Femur (tissue), 1 donor: Measurements from ENCODE around the gene IL13RA1.
"Not testable (repeated sequence)": the region's sequence is repeated elsewhere in the genome, so short reads cannot be mapped to it uniquely, and the experiment has no call there.

Experiments used
- DNase-seq: peaks from one replicate; pipeline ENCODE4 v3.0.0-alpha.2; 2017

The IL13RA1 gene

GRCh38 chrX:118729042-118729652, 1.7 kb downstream of the IL13RA1 start:
- no peak for DNase-seq

GRCh38 chrX:118730500-118731247, 3.3 kb downstream of the IL13RA1 start:
- no peak for DNase-seq

GRCh38 chrX:118732551-118732950, 5.1 kb downstream of the IL13RA1 start:
- DNase-seq = not testable (repeated sequence)

- DNase-seq = no peak
Observed at GRCh38 chrX:118734909-118735308, 7.5 kb downstream of the IL13RA1 start.

- DNase-seq = no peak
Observed at GRCh38 chrX:118736394-118737010, 9.1 kb downstream of the IL13RA1 start.

- no peak for DNase-seq
Observed at GRCh38 chrX:118739577-118739976, 12.2 kb downstream of the IL13RA1 start.

GRCh38 chrX:118740276-118740889, 13.0 kb downstream of the IL13RA1 start:
- DNase-seq = no peak

- no peak for DNase-seq
Observed at GRCh38 chrX:118742176-118742575, 14.8 kb downstream of the IL13RA1 start.

- no peak for DNase-seq
Observed at GRCh38 chrX:118745570-118745969, 18.2 kb downstream of the IL13RA1 start.

GRCh38 chrX:118751950-118752783, 24.8 kb downstream of the IL13RA1 start:
- DNase-seq = no peak

GRCh38 chrX:118755633-118756032, 28.2 kb downstream of the IL13RA1 start:
- DNase-seq = no peak

GRCh38 chrX:118756101-118756500, 28.7 kb downstream of the IL13RA1 start:
- no peak for DNase-seq

- no peak for DNase-seq
Observed at GRCh38 chrX:118758511-118758910, 31.1 kb downstream of the IL13RA1 start.

GRCh38 chrX:118760025-118760424, 32.6 kb downstream of the IL13RA1 start:
- DNase-seq = no peak

GRCh38 chrX:118761939-118762707, 34.7 kb downstream of the IL13RA1 start:
- DNase-seq = no peak

GRCh38 chrX:118763489-118763888, 36.1 kb downstream of the IL13RA1 start:
- DNase-seq = no peak

GRCh38 chrX:118764122-118764521, 36.7 kb downstream of the IL13RA1 start:
- no peak for DNase-seq

- DNase-seq = no peak
Observed at GRCh38 chrX:118770133-118770760, 42.8 kb downstream of the IL13RA1 start.

GRCh38 chrX:118772051-118772450, 44.6 kb downstream of the IL13RA1 start:
- no peak for DNase-seq

- DNase-seq = no peak
Observed at GRCh38 chrX:118773782-118774181, 46.4 kb downstream of the IL13RA1 start.

- no peak for DNase-seq
Observed at GRCh38 chrX:118779581-118779980, 52.2 kb downstream of the IL13RA1 start.
